WTC11 (cell line): ENCODE data around the gene TMEM79.

Source experiments
- CREM ChIP-seq: sonication (generic); formaldehyde crosslinking; IDR thresholded peaks from 2 replicates; pipeline ENCODE4 v1.8.1; 2022; ENCODE audit warnings: mild to moderate bottlenecking, missing genetic modification reagents, moderate library complexity
- CTCF ChIP-seq: fragments of 200-600 bp; IDR thresholded peaks from 2 replicates; pipeline ENCODE4 v1.8.0; 2022; ENCODE audit warnings: antibody characterized with exemption
- TF ChIP-seq, protein P1 (sequence below): sonication (generic); formaldehyde crosslinking; conservative IDR thresholded peaks from 2 replicates; pipeline ENCODE4 v1.8.1; 2022; ENCODE audit warnings: mild to moderate bottlenecking, missing genetic modification reagents

DNA sequence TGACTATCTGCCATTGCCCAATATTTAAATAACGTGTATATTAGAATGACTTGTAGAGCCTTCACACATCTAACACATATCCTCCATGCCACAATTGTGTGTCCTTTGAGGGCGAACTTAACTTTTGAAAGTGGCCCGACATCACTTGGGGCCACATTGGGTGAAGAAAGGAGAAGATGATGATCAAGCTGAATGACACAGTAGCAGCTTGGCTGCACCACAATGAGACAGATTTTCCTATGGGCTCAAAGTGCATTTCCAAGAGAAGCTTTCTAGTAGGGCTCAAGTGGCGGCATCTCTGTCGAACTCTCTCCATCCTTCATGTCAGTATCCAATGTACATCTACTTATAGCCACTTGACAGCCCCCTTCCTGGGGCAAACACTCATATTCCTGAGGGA is 45.9 kb upstream of the TMEM79 start:
- no peak for TF ChIP-seq CREM (CRISPR knock-in tag)
- TF ChIP-seq, protein P1, sequence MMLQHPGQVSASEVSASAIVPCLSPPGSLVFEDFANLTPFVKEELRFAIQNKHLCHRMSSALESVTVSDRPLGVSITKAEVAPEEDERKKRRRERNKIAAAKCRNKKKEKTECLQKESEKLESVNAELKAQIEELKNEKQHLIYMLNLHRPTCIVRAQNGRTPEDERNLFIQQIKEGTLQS (CRISPR knock-in tag) = no peak
- TF ChIP-seq CTCF = no peak
